HepG2 (cell line): ENCODE results near the gene TBX15. TPM values are rescaled to one million over a fixed set of nuclear protein-coding genes. Genes with fewer than 3 reads are reported as not detected.
A peak's percentile ranks its signal among the peaks of the same experiment; 100 is the strongest.

Source experiments
- ATAC-seq: fragments of 200-7000 bp; cut with Tn5 transposase; 3 replicates; pipeline ENCODE4 v1.9.1; 2020; ENCODE audit warnings: mild to moderate bottlenecking, moderate library complexity
- BruUV-seq: library from RNA; stranded (reverse); fragments of 400-500 nt; replicated peaks from 2 replicates; lab custom pipeline; 2021; lab: Mats Ljungman, UMichigan
- CTCF ChIA-PET: fragments of 300-600 bp; formaldehyde crosslinking; extraction: SDS; loops from one replicate; lab custom pipeline; 2021; ENCODE audit warnings: low total read pairs, inconsistent platforms, low intra/inter-chr PET ratio; lab: Yijun Ruan, JAX
- POLR2A ChIA-PET: fragments of 350-600 bp; sonication (Branson Sonifier 250); formaldehyde crosslinking; loops from one replicate; lab custom pipeline; 2020; ENCODE audit warnings: antibody characterized with exemption, inconsistent platforms; lab: Yijun Ruan, JAX
- DNase-seq: peaks from one replicate; pipeline ENCODE4 v3.0.0-alpha.2; 2015; ENCODE audit warnings: low spot score
- FAIRE-seq: peaks from 3 replicates; lab custom pipeline; 2011; peaks lifted over from hg19 to GRCh38; lab: Jason Lieb, UNC
- H2AFZ ChIP-seq: one replicate; pipeline ENCODE4 v1.6.1; 2011; ENCODE audit warnings: low read length, inconsistent platforms
- H3K27ac ChIP-seq: fragments of 300-600 bp; 3 replicates; pipeline ENCODE4 v1.8.0; 2011; ENCODE audit warnings: mixed run types, mild to moderate bottlenecking, mixed read lengths, low read length, inconsistent platforms; ENCODE audit not compliant: insufficient read depth; ENCODE audit errors: extremely low read length
- H3K27me3 ChIP-seq, 2 experiments: fragments of 200-600 bp in 1 of 2; 2 replicates in 1 of 2; 3 replicates in 1 of 2; pipeline versions ENCODE4 v1.6.0 to v1.8.0; 2011; ENCODE audit warnings: low read length in 2 of 2, mild to moderate bottlenecking in 2 of 2, moderate library complexity in 2 of 2, inconsistent platforms in 1 of 2; ENCODE audit not compliant: insufficient read depth in 2 of 2, control insufficient read depth in 1 of 2
- H3K36me3 ChIP-seq, 2 experiments: fragments of 200-600 bp in 1 of 2; replicated peaks in 1 of 2; 2 replicates in 1 of 2; 3 replicates in 1 of 2; pipeline versions ENCODE4 v1.5.1 to v1.8.0; 2011; ENCODE audit warnings: low read length in 2 of 2, inconsistent platforms in 1 of 2; ENCODE audit not compliant: insufficient read depth in 2 of 2, control insufficient read depth in 1 of 2
- H3K4me1 ChIP-seq: 2 replicates; pipeline ENCODE4 v1.5.1; 2012; ENCODE audit warnings: low read length, inconsistent platforms; ENCODE audit not compliant: insufficient read depth
- H3K4me2 ChIP-seq: 2 replicates; pipeline ENCODE4 v1.6.0; 2011; ENCODE audit warnings: low read depth, low read length, inconsistent platforms
- H3K4me3 ChIP-seq, 3 experiments: fragments of 200-600 bp in 1 of 3; sonication (generic), shearing (Covaris generic) in 1 of 3; replicated peaks in 1 of 3; 2 replicates each; pipeline ENCODE4 v1.5.1; 2011 to 2016; ENCODE audit warnings: low read length in 3 of 3, inconsistent platforms in 2 of 3, low read depth in 2 of 3, mild to moderate bottlenecking in 2 of 3, control low read depth in 1 of 3, mixed read lengths in 1 of 3; ENCODE audit not compliant: insufficient read depth in 1 of 3
- H3K79me2 ChIP-seq: one replicate; pipeline ENCODE4 v1.6.1; 2011; ENCODE audit warnings: low read length, inconsistent platforms; ENCODE audit not compliant: insufficient read depth
- H3K9ac ChIP-seq: 2 replicates; pipeline ENCODE4 v1.6.0; 2011; ENCODE audit warnings: mild to moderate bottlenecking, low read depth, low read length, inconsistent platforms; ENCODE audit not compliant: insufficient read depth
- H3K9me3 ChIP-seq: 2 replicates; pipeline ENCODE4 v1.5.1; 2012; ENCODE audit warnings: mild to moderate bottlenecking, low read length
- H4K20me1 ChIP-seq: 2 replicates; pipeline ENCODE4 v1.6.0; 2011; ENCODE audit warnings: inconsistent platforms, mild to moderate bottlenecking, low read length, moderate library complexity; ENCODE audit not compliant: insufficient read depth
- ELF3 ChIP-seq: IDR thresholded peaks from 2 replicates; pipeline ENCODE4 v1.6.1; 2016; ENCODE audit warnings: missing genetic modification reagents, missing compliant biosample characterization
- KLF11 ChIP-seq: IDR thresholded peaks from 2 replicates; pipeline ENCODE4 v1.6.1; 2016; ENCODE audit warnings: missing compliant biosample characterization
- KLF6 ChIP-seq: IDR thresholded peaks from 2 replicates; pipeline ENCODE4 v1.8.0; 2016; ENCODE audit warnings: missing biosample characterization, missing genetic modification reagents
- MYC ChIP-seq: sonication (generic); formaldehyde crosslinking; IDR thresholded peaks from 2 replicates; pipeline ENCODE4 v1.9.0; 2021; ENCODE audit warnings: missing genetic modification reagents, borderline replicate concordance
- SALL2 ChIP-seq: sonication (generic); formaldehyde crosslinking; IDR thresholded peaks from 2 replicates; pipeline ENCODE4 v1.8.1; 2023; ENCODE audit warnings: mild to moderate bottlenecking, missing genetic modification reagents, inconsistent platforms
- SRSF1 ChIP-seq: fragments of 200-400 bp; formaldehyde crosslinking; optimal IDR thresholded peaks from 2 replicates; pipeline ENCODE3; 2017; ENCODE audit warnings: mild to moderate bottlenecking, low read depth, low read length, moderate library complexity
- THAP11 ChIP-seq: IDR thresholded peaks from 2 replicates; pipeline ENCODE4 v1.6.1; 2016; ENCODE audit warnings: missing biosample characterization, missing genetic modification reagents
- ZNF644 ChIP-seq: IDR thresholded peaks from 2 replicates; pipeline ENCODE4 v1.6.1; 2016; ENCODE audit warnings: low read depth
- ZNF746 ChIP-seq: sonication (generic); formaldehyde crosslinking; IDR thresholded peaks from 2 replicates; pipeline ENCODE4 v1.8.0; 2022; ENCODE audit warnings: mild to moderate bottlenecking, missing genetic modification reagents
- WGBS: methylation state at CpG from one replicate; pipeline ENCODE4 v1.1.6; 2017; ENCODE audit warnings: low lambda C conversion rate; 5-methylcytosine and 5-hydroxymethylcytosine counted together
- in situ Hi-C: cut with HindIII; loops from 2 replicates; pipeline ENCODE4 v1.10.0; 2017; ENCODE audit warnings: low pct_unique_long_range_greater_than_20kb; ENCODE audit not compliant: extremely low pct_ligation_motif_present
- intact Hi-C: fragments of 100-400 bp; cut with micrococcal nuclease; formaldehyde crosslinking; loops from one replicate; pipeline ENCODE4 v1.10.0; 2022; ENCODE audit not compliant: unreplicated experiment
- polyA plus RNA-seq, 8 experiments: library from polyadenylated mRNA; depleted of rRNA in 3 of 8; stranded (reverse) in 7 of 8; unstranded in 1 of 8; fragments of >200 nt; fragmentation: Illumina TruSeq in 4 of 8; extraction: Trizol in 4 of 8; gene quantifications; 2 replicates each; pipeline versions ENCODE4 v1.2.1 to v1.2.3, GENCODE V29; 2011 to 2016; ENCODE audit warnings: low read depth in 4 of 8, missing spikeins in 1 of 8, mixed read lengths in 1 of 8; ENCODE audit not compliant: insufficient read depth in 1 of 8
- total RNA-seq, 5 experiments: library from RNA; depleted of rRNA; stranded (reverse); fragments of >200 nt; fragmentation: Illumina TruSeq; extraction: Trizol; gene quantifications; 2 replicates each; pipeline ENCODE4 v1.2.3, GENCODE V29; 2016; ENCODE audit warnings: low read depth in 1 of 5
- TF ChIP-seq, protein P1 (sequence below): IDR thresholded peaks from 2 replicates; pipeline ENCODE4 v1.6.1; 2012; ENCODE audit warnings: low read length, improper control_type of control experiment
- TF ChIP-seq, protein P2 (sequence below): sonication (generic); formaldehyde crosslinking; IDR thresholded peaks from 2 replicates; pipeline ENCODE4 v1.4.0; 2020; ENCODE audit warnings: missing genetic modification reagents
- TF ChIP-seq, protein P3 (sequence below): sonication (generic); formaldehyde crosslinking; IDR thresholded peaks from 2 replicates; pipeline ENCODE4 v1.4.0; 2020; ENCODE audit warnings: mild to moderate bottlenecking, missing genetic modification reagents
- TF ChIP-seq, protein P4 (sequence below): sonication (generic); formaldehyde crosslinking; IDR thresholded peaks from 2 replicates; pipeline ENCODE4 v1.4.0; 2020; ENCODE audit warnings: missing genetic modification reagents
- TF ChIP-seq, protein P5 (sequence below): sonication (generic); formaldehyde crosslinking; IDR thresholded peaks from 2 replicates; pipeline ENCODE4 v1.8.0; 2022; ENCODE audit warnings: mild to moderate bottlenecking, missing genetic modification reagents

TBX15 gene
- total and polyA plus RNA-seq, 2 of the 13 experiments (the other 11 are each of a cell fraction or from before 2014, with no cell fraction given), result 0.42 to 1.9 TPM

DNA sequence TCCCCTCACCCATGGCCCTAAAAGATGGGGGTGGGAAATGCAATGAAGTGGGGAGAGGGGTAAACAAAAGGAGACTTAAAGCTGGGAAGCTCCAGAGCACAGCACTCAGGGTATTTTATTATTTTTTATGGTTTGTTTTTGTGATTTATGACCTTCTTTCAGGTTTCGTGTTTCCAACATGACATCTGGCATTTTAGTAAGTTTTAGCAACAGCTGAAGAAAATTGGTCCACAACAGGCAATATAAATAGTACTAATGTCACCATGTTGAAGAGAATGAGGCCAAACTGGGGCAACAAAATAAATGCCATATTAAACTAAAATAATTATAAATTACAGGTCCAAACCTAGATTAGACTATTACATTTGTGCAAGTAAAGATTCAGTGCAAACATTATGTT, 56.3 kb downstream of the TBX15 start (continued):
- TF ChIP-seq, protein P1, sequence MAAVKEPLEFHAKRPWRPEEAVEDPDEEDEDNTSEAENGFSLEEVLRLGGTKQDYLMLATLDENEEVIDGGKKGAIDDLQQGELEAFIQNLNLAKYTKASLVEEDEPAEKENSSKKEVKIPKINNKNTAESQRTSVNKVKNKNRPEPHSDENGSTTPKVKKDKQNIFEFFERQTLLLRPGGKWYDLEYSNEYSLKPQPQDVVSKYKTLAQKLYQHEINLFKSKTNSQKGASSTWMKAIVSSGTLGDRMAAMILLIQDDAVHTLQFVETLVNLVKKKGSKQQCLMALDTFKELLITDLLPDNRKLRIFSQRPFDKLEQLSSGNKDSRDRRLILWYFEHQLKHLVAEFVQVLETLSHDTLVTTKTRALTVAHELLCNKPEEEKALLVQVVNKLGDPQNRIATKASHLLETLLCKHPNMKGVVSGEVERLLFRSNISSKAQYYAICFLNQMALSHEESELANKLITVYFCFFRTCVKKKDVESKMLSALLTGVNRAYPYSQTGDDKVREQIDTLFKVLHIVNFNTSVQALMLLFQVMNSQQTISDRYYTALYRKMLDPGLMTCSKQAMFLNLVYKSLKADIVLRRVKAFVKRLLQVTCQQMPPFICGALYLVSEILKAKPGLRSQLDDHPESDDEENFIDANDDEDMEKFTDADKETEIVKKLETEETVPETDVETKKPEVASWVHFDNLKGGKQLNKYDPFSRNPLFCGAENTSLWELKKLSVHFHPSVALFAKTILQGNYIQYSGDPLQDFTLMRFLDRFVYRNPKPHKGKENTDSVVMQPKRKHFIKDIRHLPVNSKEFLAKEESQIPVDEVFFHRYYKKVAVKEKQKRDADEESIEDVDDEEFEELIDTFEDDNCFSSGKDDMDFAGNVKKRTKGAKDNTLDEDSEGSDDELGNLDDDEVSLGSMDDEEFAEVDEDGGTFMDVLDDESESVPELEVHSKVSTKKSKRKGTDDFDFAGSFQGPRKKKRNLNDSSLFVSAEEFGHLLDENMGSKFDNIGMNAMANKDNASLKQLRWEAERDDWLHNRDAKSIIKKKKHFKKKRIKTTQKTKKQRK, result no peak
- no peak for TF ChIP-seq ZNF746 (CRISPR knock-in tag)
- no peak for TF ChIP-seq SRSF1

DNA sequence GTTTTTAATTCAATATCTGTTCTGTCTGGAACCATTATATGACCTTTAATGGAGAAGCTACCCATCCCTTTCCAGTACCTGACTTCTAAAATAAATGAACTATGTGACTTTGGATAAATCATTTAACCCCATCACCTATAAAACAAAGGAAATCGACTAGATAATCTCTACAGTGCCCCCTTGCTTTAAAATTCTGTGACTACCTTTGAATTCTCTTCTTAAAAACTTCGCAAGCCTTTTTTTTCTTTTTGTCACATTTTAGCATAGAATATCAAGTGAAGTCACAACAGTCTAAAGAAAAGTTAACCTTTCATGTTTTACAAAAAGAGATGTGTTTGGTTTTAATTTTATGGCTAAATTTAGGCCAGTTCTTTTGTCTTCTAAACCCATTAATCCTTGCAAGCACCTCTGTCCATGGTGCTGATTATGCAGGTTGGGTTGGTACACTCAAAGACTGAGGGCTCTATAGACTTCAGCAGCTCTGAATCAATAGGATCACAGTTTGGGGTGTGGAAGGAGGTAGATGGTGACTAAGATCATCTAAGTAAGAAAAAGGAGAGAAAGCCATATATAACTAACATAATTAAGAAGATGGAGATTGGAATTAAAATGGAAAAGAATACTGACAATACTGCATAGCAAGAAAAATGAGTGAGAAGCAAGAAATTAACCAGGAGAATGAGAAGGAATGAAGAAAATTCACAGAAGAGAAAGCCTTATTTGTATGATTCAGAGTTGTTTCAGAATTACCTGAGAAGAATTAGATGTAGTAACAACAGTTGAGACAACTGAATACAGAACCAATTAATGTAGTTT, 59.2 kb downstream of the TBX15 start:
- intact Hi-C loops (no loop called here), in situ Hi-C loops (no loop called here)
- Histone ChIP-seq H4K20me1 (no peaks in the 10 kb centered on the region), H3K27ac (no peak overlapping the region), H3K4me1 (peaks cover 10% of the 10 kb centered on the region; the same call in 1 of the 2 replicates), H3K4me2 (no peak overlapping the region), H3K9me3 (no peaks in the 10 kb centered on the region), H3K36me3 (no peaks in the 10 kb centered on the region), H2AFZ (no peak overlapping the region), H3K9ac (no peak overlapping the region), H3K79me2 (no peaks in the 10 kb centered on the region), H3K4me3 (no peak overlapping the region), H3K27me3 (no peaks in the 10 kb centered on the region)
- 50% methylated on average over 2 of the region's 2 CpGs for WGBS
- no TSS peak for BruUV-seq
- ChIA-PET POLR2A (no interaction called here), CTCF (no interaction called here)
- ATAC-seq, result no peak
- FAIRE-seq, result no peak
- DNase-seq, result peak; percentile 41
- peak; percentile 80; the same call in 1 of the 2 replicates for TF ChIP-seq KLF6
- TF ChIP-seq, protein P2, sequence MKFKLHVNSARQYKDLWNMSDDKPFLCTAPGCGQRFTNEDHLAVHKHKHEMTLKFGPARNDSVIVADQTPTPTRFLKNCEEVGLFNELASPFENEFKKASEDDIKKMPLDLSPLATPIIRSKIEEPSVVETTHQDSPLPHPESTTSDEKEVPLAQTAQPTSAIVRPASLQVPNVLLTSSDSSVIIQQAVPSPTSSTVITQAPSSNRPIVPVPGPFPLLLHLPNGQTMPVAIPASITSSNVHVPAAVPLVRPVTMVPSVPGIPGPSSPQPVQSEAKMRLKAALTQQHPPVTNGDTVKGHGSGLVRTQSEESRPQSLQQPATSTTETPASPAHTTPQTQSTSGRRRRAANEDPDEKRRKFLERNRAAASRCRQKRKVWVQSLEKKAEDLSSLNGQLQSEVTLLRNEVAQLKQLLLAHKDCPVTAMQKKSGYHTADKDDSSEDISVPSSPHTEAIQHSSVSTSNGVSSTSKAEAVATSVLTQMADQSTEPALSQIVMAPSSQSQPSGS (CRISPR knock-in tag), result peak; percentile 25; the same call in 1 of the 2 replicates
- no peak for TF ChIP-seq MYC (CRISPR knock-in tag)
- no peak for TF ChIP-seq SALL2 (CRISPR knock-in tag)
- TF ChIP-seq KLF11 (CRISPR knock-in tag), result 0 out of 2 replicates have a peak, but pooled peaks have one; percentile 56
- TF ChIP-seq, protein P3, sequence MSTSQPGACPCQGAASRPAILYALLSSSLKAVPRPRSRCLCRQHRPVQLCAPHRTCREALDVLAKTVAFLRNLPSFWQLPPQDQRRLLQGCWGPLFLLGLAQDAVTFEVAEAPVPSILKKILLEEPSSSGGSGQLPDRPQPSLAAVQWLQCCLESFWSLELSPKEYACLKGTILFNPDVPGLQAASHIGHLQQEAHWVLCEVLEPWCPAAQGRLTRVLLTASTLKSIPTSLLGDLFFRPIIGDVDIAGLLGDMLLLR (CRISPR knock-in tag), result no peak
- TF ChIP-seq, protein P4, sequence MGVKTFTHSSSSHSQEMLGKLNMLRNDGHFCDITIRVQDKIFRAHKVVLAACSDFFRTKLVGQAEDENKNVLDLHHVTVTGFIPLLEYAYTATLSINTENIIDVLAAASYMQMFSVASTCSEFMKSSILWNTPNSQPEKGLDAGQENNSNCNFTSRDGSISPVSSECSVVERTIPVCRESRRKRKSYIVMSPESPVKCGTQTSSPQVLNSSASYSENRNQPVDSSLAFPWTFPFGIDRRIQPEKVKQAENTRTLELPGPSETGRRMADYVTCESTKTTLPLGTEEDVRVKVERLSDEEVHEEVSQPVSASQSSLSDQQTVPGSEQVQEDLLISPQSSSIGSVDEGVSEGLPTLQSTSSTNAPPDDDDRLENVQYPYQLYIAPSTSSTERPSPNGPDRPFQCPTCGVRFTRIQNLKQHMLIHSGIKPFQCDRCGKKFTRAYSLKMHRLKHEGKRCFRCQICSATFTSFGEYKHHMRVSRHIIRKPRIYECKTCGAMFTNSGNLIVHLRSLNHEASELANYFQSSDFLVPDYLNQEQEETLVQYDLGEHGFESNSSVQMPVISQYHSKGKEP, result peak; percentile 84; the same call in 1 of the 2 replicates
- TF ChIP-seq, protein P5, sequence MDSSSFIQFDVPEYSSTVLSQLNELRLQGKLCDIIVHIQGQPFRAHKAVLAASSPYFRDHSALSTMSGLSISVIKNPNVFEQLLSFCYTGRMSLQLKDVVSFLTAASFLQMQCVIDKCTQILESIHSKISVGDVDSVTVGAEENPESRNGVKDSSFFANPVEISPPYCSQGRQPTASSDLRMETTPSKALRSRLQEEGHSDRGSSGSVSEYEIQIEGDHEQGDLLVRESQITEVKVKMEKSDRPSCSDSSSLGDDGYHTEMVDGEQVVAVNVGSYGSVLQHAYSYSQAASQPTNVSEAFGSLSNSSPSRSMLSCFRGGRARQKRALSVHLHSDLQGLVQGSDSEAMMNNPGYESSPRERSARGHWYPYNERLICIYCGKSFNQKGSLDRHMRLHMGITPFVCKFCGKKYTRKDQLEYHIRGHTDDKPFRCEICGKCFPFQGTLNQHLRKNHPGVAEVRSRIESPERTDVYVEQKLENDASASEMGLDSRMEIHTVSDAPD (CRISPR knock-in tag), result no peak
- TF ChIP-seq ELF3, result peak; percentile 37; the same call in 1 of the 2 replicates
- 0 out of 2 replicates have a peak, but pooled peaks have one; percentile 22 for TF ChIP-seq THAP11 (CRISPR knock-in tag)
- TF ChIP-seq ZNF644 (CRISPR knock-in tag), result 0 out of 2 replicates have a peak, but pooled peaks have one; percentile 23
